DOHH2 (cell line): Measurements from ENCODE around the gene TFAP2D.

ENCODE experiments used
- H3F3A ChIP-seq: fragments of 200-600 bp; sonication (generic), shearing (Covaris generic); 2 replicates; pipeline ENCODE4 v1.6.0; 2016; ENCODE audit warnings: antibody characterized with exemption, mild to moderate bottlenecking; ENCODE audit not compliant: control insufficient read depth, insufficient read depth
- H3K27ac ChIP-seq: fragments of 200-600 bp; sonication (generic); 2 replicates; pipeline ENCODE4 v1.5.1; 2014; ENCODE audit warnings: low read depth, mild to moderate bottlenecking, low read length, moderate library complexity
- H3K27me3 ChIP-seq: fragments of 200-600 bp; sonication (generic); 2 replicates; pipeline ENCODE4 v1.6.1; 2014; ENCODE audit warnings: mild to moderate bottlenecking, low read length, mixed read lengths; ENCODE audit not compliant: control insufficient read depth
- H3K36me3 ChIP-seq: fragments of 200-600 bp; sonication (generic); 2 replicates; pipeline ENCODE4 v1.6.1; 2014; ENCODE audit warnings: mild to moderate bottlenecking, low read length, moderate library complexity, mixed read lengths; ENCODE audit not compliant: control insufficient read depth
- H3K4me1 ChIP-seq: fragments of 200-600 bp; sonication (generic); 2 replicates; pipeline ENCODE4 v1.6.1; 2014; ENCODE audit warnings: mild to moderate bottlenecking, low read length, mixed read lengths; ENCODE audit not compliant: control insufficient read depth
- H3K4me2 ChIP-seq: fragments of 200-600 bp; sonication (generic); 2 replicates; pipeline ENCODE4 v1.6.0; 2014; ENCODE audit warnings: mild to moderate bottlenecking, low read length, moderate library complexity
- H3K4me3 ChIP-seq: fragments of 200-600 bp; sonication (generic); 2 replicates; pipeline ENCODE4 v1.5.1; 2014; ENCODE audit warnings: mild to moderate bottlenecking, low read length, mixed read lengths
- H3K79me2 ChIP-seq: fragments of 200-600 bp; sonication (generic); 2 replicates; pipeline ENCODE4 v1.6.1; 2014; ENCODE audit warnings: mild to moderate bottlenecking, low read length, mixed read lengths; ENCODE audit not compliant: control insufficient read depth
- H3K9me2 ChIP-seq: fragments of 200-600 bp; sonication (generic); replicated peaks from 2 replicates; pipeline ENCODE4 v1.6.1; 2014; ENCODE audit warnings: mild to moderate bottlenecking, low read length, mixed read lengths; ENCODE audit not compliant: control insufficient read depth
- H3K9me3 ChIP-seq: fragments of 200-600 bp; sonication (generic); 2 replicates; pipeline ENCODE4 v1.6.1; 2014; ENCODE audit warnings: antibody characterized with exemption, low read length, mixed read lengths; ENCODE audit not compliant: control insufficient read depth, insufficient read depth
- H4K20me1 ChIP-seq: fragments of 200-600 bp; sonication (generic); 2 replicates; pipeline ENCODE4 v1.6.0; 2014; ENCODE audit warnings: low read depth, mild to moderate bottlenecking, antibody characterized with exemption, low read length, moderate library complexity; ENCODE audit not compliant: control insufficient read depth, insufficient read depth
- CTCF ChIP-seq: fragments of 200-600 bp; sonication (generic); IDR thresholded peaks from one replicate; pipeline ENCODE4 v1.5.1; 2014; ENCODE audit warnings: antibody characterized with exemption, mild to moderate bottlenecking, low read depth, low read length; ENCODE audit not compliant: poor library complexity, severe bottlenecking
- EZH2phosphoT487 ChIP-seq: fragments of 200-600 bp; sonication (generic); IDR thresholded peaks from 2 replicates; pipeline ENCODE4 v1.6.1; 2017; ENCODE audit warnings: borderline replicate concordance, mild to moderate bottlenecking, antibody characterized with exemption, low read length, moderate library complexity, mixed read lengths

TFAP2D gene

GRCh38 chr6:50819904-50820868 lies 106.9 kb downstream of the TFAP2D start:
- H3K4me1 ChIP-seq, result peaks cover 4% of the 10 kb centered on the region; the same call in 1 of the 2 replicates
- H3K9me3 ChIP-seq, result no peaks in the 10 kb centered on the region
- TF ChIP-seq CTCF, result no peak
- no peaks in the 10 kb centered on the region for H4K20me1 ChIP-seq
- no peaks in the 10 kb centered on the region for H3F3A ChIP-seq
- H3K79me2 ChIP-seq, result no peaks in the 10 kb centered on the region
- H3K4me3 ChIP-seq, result no peak overlapping the region
- no peaks in the 10 kb centered on the region for H3K9me2 ChIP-seq
- H3K36me3 ChIP-seq, result no peaks in the 10 kb centered on the region
- peaks cover 41% of the 10 kb centered on the region for H3K27me3 ChIP-seq
- no peak overlapping the region for H3K4me2 ChIP-seq
- H3K27ac ChIP-seq, result no peak overlapping the region

DNA sequence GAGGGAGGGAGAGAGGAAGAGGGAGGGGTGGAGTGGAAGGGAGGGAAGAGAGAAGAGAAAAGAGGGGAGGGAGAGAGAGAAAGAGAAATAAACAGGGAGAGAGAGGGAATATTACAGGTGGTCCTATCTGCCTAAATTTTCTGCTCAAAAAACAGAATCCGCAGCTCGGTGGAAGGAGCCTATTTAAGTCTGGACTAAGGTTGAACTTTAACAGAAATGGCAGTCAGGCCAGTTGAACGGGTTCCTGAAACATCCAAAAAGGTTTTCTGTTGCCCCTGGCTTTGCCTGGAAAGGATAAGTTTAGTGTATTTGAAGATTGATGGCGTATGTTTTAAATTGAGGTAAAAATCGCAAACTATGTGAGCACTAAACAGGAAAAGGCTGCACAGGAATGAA lies 107.5 kb downstream of the TFAP2D start:
- Histone ChIP-seq H3K9me3 (no peaks in the 10 kb centered on the region), H3K36me3 (no peaks in the 10 kb centered on the region), H3K9me2 (no peaks in the 10 kb centered on the region), H3K4me1 (no peaks in the 10 kb centered on the region; the same call in 1 of the 2 replicates), H3K4me3 (no peak overlapping the region), H3K4me2 (no peak overlapping the region), H3K79me2 (no peaks in the 10 kb centered on the region), H3K27me3 (peaks cover 37% of the 10 kb centered on the region), H3K27ac (no peak overlapping the region), H3F3A (no peaks in the 10 kb centered on the region), H4K20me1 (no peaks in the 10 kb centered on the region)
- TF ChIP-seq CTCF (no peak), EZH2phosphoT487 (no peak)

- Histone ChIP-seq H3K4me2 (no peak overlapping the region), H3F3A (no peaks in the 10 kb centered on the region), H3K36me3 (no peaks in the 10 kb centered on the region), H3K4me3 (no peak overlapping the region), H3K9me3 (no peaks in the 10 kb centered on the region), H3K27ac (no peak overlapping the region), H3K4me1 (no peaks in the 10 kb centered on the region), H3K9me2 (no peaks in the 10 kb centered on the region), H3K79me2 (no peaks in the 10 kb centered on the region), H4K20me1 (no peaks in the 10 kb centered on the region), H3K27me3 (peaks cover 37% of the 10 kb centered on the region)
- TF ChIP-seq EZH2phosphoT487, result no peak
- no peak for TF ChIP-seq CTCF
These were observed 108.2 kb downstream of the TFAP2D start for GRCh38 chr6:50821441-50822077.
